ENCODE results near the gene CYP3A5.
"Not testable (repeated sequence)": the region's sequence is repeated elsewhere in the genome, so short reads cannot be mapped to it uniquely, and the experiment has no call there.

CYP3A5 gene

DNA sequence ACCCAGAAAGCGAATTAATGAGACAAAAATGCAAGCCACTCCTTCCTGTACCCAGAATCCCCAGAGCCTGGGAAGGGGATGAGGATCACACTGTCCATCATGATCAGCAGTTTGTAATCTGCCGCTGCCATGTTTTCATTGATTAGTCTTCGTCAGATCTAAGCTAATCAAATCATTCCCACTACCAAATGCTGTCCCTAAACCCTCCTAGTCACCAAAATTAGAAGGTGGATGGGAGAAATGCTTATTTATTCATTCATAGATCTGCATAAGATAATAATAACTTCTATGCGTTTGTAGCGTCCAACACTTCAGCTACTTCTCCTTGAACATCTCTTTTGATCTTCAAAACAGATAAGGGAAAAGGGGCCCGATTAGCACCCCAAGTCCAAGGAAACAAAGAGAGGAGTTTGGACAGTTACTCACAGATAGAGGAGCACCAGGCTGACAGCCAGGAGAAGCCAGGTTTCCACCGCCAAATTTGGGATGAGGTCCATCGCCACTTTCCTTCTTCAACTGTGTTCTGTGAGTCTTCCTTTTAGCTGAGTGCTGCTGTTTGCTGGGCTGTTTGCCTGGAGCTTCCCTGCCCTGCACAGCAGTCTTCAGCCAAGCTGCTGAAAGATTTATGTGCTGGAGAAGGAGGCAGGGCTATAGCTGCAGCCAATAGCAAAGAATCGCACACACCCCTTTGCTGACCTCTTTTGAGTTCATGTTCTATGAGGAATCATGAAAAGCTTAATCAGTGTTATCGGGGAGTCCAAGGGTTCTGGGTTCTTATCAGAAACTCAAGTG lies at the start of gene CYP3A5:
TSS of gene CYP3A5 (minus strand) at position 597 of the 792 bp plus-strand sequence. CDS start at position 497, 100 bp downstream.
- DNase-seq (ENCODE audit: low read depth): no peak

DNA sequence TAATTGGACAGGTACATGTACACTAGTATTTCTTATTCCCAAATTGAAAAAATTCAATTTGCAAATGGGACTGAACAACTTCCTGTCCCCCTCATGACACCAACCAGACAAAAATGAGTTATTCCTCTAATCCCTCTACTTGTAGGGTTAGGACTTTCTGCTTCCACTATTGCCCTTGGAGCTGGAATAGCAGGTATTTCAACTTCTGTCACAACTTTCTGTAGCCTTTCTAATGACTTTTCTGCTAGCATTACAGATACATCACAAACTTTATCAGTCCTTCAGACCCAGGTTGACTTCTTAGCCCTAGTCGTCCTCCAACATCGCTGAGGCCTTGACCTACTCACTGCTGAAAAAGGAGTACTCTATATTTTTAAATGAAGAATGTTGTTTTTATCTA lies 48.8 kb upstream of the CYP3A5 start:
- no peak for DNase-seq (ENCODE audit: low read depth)

DNA sequence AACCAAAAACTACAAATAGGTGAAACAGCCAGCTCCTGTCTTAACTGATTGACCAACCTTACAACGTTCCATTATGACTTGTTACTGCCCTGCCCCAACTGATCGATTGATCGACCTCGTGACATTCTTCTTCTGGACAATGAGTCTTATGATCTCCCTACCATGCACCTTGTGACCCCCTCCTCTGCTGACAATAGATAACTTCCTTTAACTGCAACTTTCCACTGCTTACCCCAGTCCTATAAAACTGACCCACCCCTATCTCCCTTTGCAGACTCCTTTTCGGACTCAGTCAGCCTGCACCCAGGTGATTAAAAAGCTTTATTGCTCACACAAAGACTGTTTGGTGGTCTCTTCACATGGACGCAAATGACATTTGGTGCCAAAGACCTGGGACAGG lies 43.4 kb upstream of the CYP3A5 start:
- not testable (repeated sequence) for DNase-seq (ENCODE audit: low read depth)

DNA sequence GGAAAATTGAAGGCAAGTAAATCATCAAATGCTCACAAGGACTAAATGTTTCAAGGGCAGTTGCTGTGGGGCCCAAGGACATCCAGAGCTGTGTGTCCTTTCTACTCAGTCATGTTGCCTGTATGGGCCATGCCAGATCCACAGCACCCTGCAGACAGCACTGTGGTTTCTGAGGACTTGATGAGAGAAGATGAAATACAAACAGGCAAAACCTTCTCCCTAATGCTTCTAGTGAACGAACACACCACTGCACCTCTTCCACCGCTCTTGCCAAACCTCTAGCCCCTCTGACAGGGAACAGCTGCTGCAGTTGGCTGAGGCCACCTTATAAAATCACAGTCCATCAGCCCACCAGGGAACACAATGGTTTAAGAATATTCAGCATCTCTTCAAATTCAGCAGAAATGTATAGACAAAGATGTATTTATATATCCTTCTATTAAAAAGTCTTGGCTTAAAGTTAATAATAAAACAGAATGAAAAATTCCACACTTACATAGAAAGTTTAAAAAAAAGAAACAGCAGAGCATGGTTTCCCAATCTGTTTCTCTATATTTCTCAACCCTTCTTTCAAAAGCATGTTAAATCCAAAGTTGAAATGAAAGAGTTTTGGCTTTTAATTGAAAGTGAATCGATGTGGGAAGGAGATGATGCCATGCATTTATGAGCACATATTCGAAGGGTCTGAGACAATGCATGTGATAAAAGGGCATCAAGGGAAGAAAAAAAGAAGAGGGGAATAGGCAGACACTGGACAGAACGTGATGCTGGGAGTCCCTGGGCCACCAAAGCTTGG lies 41.2 kb upstream of the CYP3A5 start:
- DNase-seq (ENCODE audit: low read depth): no peak

DNA sequence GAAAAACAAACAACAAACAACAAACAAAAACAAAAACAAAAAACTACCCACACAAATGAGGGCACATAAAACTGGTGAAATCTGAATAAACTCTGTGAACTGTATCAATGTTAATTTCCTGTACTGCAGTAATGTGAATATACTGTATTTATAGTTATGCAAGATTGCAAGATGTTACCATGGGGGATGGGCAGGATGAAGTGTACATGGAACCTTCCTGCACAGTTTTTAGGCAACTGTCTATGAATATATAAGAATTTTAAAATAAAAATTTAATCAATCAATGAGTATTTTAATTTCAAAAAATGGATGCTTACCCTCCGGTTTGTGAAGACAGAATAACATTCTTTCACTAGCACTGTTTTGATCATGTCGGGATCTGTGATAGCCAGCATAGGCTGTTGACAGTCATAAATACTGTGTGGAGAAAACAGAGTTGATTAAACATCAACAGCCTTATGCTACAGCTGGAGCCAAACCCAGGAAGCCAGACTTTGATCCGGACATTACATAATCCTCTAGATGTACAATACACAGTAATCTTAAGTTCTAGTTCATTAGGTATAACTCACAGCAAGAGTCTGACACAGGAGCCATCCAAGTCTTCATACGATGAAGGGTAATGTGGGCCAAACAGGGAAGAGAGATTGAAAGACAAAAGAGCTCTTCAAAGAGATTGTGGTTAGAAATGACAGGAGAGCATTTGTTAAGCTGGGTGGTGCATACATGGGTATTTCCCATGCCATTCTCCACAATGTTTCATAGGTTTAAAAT lies 40.4 kb upstream of the CYP3A5 start:
- no peak for DNase-seq (ENCODE audit: low read depth)

DNA sequence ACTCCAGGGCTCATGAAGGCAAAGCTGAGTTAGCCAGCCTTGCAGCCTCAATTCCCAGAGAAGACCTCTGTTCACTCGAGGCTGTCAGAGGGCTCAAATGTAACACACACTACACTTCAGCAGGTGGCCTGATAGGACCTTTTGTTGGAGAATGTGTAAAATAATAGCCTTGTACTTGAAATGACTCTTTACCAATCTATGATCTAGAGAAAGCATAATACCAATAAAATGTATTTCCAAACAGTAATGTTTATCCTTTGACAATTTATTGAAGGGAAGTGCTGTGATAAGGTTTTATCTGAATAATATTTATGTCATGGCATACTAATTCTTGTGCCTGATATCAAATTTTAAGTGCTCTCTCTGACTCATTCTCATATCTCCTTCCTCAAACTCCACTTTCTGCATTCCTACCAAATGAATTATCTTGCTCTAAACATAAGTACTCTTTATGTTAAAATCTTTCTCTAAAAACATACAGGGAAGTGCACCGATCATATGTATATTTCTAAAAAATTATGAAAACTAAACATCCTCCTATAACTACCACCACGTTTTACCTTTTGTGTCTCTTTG lies 34.3 kb upstream of the CYP3A5 start:
- no peak for DNase-seq (ENCODE audit: low read depth)

DNA sequence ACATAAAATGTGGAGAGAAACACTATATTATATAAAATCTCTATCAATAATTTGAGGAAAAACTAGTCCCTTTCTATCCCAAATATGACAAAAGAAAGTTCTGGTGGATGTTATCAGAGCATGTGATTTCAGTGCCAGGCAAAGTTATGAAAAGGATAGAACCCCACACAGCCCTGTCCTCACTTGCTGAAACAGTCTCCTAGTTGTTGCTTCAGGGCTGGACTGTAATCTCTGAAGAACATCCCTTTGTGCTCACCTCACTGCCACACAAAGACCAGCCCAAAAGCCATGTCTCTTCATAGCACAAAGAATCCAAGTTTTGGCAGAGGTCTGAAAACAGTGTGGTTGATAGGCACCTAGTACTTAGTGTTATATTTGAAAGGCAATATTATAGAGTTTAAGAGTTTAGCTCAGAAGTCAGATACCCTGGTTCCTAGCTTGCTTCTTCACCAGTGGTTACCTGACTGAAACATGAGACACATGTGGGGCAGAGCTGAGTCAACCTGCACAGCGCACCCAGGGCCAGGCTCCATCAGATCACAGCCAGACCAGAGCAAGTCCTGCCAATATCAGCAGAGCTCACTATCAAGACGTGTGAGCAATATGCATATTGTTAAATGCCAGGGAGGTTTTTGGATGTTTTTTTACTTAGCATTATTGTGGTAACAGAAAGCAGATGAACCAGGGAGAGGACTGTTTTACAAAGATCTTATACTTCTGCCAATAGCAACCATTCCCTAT lies 30.2 kb upstream of the CYP3A5 start:
- DNase-seq (ENCODE audit: low read depth): no peak

DNA sequence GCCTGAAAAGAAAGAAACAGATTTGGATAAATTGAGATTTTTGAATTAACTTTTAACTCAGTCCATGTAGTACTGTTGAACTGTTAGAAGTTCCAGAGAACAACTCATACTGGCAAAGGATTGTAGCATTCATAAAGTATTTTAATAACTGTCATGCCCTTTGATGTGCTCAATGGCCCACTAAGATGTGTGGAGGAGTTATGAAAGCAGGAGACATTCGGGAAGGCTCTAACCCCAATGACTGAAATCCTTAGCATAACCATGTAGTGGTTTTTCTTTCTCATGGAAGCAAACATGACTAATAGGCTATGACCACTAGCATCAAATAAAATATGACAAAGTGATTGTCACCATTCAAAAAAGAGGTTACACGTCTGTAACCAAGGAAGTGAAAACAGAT lies 29.5 kb upstream of the CYP3A5 start:
- no peak for DNase-seq (ENCODE audit: low read depth)

DNA sequence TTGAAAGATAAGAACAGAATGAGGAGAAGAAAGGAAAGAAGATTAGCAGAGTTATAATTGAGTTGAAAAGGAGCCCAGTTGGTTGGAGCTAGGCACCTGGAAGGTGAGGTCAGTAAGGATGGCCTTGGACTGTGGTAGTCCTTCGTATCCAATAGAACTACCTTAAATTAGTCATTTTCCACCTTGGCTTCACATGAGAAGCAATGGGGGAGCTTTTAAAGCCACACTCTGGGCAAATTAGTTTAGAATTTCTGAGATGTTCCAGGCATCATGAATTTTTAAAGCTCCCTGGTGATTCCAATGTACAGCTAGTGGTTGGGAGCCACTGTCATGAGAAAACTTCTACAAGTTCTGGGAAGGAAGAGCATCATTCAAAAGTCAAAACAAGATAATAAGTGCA lies 27.3 kb upstream of the CYP3A5 start:
- peak; percentile 4 for DNase-seq (ENCODE audit: low read depth)

DNA sequence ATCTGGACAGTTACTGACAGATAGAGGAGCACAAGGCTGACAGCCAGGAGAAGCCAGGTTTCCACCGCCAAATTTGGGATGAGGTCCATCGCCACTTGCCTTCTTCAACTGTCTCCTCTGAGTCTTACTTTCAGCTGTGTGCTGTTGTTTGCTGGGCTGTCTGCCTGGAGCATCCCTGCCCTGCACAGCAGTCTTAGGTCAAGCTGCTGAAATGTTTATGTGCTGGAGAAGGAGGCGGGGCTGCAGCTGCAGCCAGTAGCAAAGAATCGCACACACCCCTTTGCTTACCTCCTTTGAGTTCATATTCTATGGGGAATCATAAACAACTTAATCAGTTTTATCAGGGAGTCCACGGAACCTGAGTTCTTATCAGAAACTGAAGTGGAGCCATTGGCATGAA lies 20.1 kb upstream of the CYP3A5 start:
- no peak for DNase-seq (ENCODE audit: low read depth)

DNA sequence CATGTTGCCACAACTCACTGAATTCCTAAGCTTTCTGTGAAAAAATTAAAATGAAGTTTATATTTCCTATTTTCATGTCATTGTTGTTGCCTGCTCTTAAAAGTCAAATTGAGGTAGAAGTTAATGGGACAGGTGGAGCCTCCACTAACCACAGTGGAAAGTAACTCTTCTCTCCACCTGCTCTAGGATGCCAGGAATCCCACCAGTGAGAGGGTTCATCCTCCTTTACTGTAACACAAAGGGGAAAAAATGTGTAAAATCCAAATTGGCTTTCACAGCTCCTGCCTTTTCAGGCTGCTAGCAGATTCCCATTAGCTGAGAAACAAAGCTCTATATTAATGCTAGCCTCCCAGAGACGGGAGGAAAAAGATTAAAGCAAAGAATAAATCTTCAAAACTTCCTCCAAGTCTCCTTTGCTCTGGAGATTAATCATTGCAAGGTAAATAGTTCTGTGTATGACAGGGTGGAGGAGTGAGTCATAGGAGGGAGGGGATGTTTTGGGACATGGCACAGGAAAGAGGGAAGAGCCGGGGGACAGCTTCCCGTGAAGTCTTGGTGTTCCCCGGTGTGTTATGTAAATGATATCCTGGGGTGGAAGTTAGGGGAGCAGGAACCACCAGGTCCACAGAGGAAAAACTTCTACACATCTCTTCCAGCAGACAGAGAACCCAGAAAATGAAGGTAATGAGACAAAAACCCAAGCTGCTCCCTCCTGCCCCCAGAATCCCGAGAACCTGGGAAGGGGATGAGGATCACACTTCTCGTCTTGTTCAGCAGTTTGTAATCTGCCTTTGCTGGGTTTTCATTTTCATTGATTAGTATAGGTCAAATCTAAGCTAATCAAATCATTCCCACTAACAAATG lies 19.3 kb upstream of the CYP3A5 start:
- not testable (repeated sequence) for DNase-seq (ENCODE audit: low read depth)

DNA sequence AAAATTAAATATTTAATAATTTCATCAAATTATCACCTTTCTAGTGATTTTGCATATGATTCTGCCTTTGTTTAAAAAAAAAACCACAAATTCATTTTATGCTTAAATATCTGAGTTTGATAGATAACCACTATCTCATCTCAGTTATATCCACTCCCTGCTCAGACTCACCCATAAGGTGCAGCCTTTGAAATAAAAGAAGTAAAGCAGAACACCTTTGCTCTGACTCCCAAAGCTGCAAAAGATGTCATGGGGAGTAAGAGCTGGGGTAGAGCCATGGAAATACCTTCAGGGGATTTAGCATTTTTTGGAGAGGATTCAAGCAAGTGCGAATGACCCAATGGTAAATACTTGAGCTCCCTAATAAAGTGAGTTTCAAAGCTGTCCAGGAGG lies 15.1 kb upstream of the CYP3A5 start:
- DNase-seq (ENCODE audit: low read depth): no peak

DNA sequence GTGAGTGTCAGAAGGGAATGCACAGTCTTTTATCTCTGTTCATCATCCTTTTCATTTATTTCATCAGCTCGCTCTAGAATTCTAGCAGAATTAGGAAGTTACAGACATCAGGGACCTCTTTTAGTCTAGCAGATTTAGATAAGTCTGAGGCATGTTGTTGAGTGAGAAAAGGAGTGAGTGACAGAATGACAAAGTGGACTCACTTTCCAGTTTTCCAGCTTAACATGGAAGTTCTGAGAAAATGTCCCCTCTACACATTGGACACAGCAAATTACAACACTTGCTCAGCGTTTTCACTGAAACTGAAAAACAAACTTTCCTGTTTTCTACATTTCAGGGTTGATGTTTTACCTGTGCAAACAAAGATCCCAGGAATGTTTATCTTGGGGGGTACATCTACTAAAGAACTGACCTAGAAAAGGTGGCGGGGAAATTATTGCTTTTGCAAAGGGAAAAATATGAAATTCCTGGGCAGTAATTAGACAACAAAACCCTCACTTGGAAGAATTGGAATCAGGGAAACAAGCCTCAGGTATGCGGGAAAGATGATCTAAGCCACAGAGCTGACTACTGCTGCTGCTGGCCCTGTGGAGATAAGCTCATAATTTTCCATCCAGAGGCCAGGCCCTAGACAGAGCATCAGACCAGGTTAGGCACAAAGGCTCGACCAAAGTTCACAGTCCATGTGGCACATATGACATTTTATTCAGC lies 14.6 kb upstream of the CYP3A5 start:
- DNase-seq (ENCODE audit: low read depth): no peak

DNA sequence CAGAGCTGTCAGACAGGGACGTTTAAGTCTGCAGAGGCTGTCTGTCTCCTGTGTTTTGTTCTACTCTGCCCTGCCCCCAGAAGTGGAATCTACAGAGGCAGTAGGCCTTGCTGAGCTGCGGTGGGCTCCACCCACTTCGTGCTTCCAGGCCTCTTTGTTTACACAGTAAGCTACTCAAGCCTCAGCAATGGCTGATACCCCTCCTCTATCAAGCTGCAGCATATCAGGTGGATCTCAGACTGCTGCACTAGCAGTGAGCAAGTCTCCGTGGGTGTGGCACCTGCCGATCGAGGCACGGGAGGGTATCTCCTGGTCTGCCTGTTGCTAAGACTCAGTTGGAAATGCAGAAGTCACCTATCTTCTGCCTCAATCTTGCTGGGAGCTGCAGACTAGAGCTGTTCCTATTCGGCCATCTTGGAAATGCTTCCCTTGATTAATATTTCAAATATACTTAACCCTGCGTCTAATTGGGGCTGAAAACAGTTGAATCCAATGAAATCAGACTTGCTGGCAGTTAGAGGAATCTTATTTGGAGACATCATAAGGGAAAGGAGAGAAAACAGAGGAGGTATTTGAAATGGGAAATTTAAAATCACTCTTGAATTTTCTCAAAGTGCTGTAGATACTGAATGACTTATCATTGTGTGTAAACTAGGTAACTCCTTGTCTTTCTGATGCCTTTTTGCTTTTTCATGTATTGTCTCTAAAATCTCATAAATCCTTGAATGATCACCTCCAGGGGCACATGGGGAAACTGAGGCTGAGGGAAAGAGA lies 13.8 kb upstream of the CYP3A5 start:
- no peak for DNase-seq (ENCODE audit: low read depth)

DNA sequence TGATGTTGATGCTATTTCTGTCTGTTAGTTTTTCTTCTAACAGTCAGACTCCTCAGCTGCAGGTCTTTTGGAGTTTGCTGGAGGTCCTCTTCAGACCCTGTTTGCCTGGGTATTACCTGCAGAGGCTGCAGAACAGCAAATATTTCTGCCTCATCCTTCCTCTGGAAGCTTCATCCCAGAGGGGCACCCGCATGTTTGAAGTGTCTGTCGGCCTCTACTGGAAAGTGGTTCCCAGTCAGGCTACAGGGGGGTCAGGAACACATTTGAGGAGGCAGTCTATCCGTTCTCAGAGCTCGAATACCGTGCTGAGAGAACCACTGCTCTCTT lies 13.3 kb upstream of the CYP3A5 start:
- no peak for DNase-seq (ENCODE audit: low read depth)

DNA sequence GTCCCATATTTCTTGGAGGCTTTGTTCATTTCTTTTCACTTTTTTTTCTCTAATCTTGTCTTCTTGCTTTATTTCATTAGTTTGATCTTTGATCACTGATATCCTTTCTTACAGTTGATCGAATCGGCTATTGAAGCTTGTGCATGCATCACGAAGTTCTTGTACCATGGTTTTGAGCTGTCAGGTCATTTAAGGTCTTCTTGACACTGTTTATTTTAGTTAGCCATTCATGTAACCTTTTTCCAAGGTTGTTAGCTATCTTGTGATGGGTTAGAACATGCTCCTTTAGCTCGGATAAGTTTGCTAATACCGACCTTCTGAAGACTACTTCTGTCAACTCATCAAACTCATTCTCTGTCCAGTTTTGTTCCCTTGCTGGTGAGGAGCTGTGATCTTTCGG lies 12.8 kb upstream of the CYP3A5 start:
- DNase-seq (ENCODE audit: low read depth): not testable (repeated sequence)

DNA sequence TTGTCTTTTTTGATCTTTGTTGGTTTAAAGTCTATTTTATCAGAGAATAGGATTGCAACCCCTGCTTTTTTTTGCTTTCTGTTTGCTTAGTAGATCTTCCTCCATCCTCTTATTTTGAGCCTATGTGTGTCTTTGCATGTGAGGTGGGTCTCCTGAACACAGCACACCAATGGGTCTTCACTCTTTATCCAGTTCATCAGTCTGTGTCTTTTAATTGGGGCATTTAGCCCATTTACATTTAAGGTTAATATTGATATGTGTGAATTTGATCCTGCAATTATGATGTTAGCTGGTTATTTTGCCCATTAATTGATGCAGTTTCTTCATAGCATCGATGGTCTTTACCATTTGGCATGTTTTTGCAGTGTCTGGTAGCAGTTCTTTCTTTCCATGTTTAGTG lies 11.9 kb upstream of the CYP3A5 start:
- DNase-seq (ENCODE audit: low read depth): not testable (repeated sequence)

DNA sequence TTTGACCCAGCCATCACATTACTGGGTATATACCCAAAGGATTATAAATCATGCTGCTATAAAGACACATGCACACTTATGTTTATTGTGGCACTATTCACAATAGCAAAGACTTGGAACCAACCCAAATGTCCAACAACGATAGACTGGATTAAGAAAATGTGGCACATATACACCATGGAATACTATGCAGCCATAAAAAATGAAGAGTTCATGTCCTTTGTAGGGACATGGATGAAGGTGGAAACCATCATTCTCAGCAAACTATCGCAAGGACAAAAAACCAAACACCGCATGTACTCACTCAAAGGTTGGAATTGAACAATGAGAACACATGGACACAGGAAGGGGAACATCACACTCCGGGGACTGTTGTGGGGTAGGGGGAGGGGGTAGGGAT lies 11.1 kb upstream of the CYP3A5 start:
- not testable (repeated sequence) for DNase-seq (ENCODE audit: low read depth)

Data from fibroblast of gingiva (primary cell).